AG08396 (cell line): Measurements from ENCODE around the gene DAG1.
A peak's percentile ranks its signal among the peaks of the same experiment; 100 is the strongest.
"Not testable (repeated sequence)": the region's sequence is repeated elsewhere in the genome, so short reads cannot be mapped to it uniquely, and the experiment has no call there.

ENCODE experiments used
- DNase-seq: peaks from one replicate; pipeline ENCODE4 v3.0.0; 2012; ENCODE audit warnings: low spot score, mixed read lengths

Gene DAG1

DNA sequence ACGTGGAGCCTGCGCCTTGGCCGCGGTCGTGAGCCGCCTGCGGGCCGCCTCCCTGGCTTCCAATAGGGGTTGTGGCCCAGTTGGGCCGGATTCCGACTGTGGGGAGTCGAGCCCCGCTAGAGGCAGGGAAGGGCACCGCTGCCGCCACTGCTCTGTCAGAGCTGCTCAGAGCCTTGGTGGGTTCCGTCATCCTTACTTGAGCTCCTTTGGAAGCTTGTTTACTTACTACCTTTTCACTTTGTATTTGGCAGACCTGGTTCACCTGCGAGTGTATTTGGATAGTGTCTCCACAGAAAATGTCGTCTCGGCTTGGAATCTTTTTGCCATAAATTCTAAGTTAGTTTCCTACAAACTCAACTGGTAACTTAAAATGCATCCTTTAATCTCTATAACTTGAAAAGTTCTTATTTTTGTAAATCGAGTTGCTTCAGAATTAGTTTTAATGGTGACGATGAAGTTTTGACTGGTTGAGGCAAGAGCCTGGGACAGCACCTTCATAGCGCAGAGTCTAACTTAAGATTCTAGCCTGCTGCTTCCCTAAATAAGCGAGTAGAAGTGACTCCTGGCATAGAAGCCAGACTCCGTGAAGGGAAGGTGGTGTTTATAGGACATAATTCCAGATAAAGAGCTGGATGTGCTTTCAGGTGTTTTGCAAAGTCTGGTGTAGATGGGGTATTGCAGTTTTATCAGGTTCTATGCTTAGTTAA, 800 bp downstream of the DAG1 start:
- peak; percentile 12 for DNase-seq

DNA sequence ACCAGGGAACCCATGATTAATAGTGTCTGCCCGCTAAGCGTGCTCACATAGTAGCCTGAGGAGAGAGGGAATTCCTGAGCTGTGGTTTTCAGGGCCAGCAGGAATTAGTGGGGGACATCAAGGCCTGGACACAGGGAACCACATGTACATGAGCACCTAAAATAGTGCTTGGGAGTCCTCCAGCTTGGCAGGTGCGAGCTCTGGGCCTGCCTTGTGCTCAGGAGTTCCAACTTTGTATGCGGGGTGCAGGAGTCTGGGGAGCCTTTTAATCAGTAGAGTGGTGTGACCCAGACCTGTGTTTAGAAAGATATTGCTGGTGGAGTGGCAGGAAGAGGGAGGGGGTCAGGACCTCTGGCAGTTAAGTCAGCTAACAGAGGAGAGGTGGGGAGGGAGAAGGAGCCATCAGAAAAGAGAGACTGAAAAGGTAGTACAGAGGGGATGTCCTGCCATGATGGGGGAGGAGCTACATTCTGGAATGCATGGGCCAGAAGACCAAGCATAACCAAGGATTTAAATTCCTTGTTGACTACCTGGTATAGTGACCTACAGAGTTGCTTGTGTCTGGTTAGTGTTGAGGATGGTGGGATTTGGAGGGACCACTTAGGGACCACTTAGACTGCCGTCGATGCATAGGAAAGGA, 1.9 kb downstream of the DAG1 start:
- peak; percentile 4 for DNase-seq

- DNase-seq, result peak; percentile 38
Observed at GRCh38 chr3:49476563-49476962, 6.5 kb downstream of the DAG1 start.

GRCh38 chr3:49482766-49483165, 12.7 kb downstream of the DAG1 start:
- no peak for DNase-seq

DNA sequence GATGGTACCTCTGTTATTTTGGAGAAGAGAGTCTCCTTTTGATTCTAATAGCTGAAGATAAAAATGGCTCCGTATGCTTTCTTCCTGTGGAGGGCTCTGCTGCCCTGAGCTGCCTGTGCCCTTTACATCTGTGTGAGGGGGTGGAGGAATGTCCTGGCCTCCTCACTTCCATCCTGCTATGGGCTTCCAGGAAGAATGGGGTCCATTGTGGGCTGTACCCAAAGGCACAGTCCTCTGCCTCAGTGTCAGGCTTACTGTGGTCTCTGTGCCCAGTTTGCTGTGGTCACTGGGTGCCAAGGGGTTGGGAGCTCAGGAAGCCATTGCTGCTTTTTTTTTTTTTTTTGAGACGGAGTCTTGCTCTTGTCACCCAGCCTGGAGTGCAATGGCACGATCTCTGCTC, 14.4 kb downstream of the DAG1 start:
- DNase-seq, result no peak

DNA sequence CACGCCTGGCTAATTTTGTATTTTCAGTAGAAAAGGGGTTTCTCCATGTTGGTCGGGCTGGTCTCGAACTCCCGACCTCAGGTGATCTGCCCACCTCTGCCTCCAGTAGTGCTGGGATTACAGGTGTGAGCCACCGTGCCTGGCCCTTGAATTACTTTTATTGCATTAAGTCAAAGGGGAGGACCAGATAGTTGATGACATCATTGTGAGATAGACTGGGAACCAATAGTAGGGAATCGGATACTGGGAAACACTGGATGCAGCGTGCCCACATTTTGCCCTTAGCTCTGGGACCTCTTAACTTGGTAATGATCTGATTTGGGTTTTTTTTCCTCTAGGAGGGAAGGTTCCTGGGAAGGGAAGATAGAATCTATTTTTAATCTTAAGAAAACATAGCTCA, 19.2 kb downstream of the DAG1 start:
- DNase-seq, result no peak

- DNase-seq, result no peak
Observed at GRCh38 chr3:49492969-49493368, 22.9 kb downstream of the DAG1 start.

- no peak for DNase-seq
Observed at GRCh38 chr3:49493901-49494300, 23.8 kb downstream of the DAG1 start.

DNA sequence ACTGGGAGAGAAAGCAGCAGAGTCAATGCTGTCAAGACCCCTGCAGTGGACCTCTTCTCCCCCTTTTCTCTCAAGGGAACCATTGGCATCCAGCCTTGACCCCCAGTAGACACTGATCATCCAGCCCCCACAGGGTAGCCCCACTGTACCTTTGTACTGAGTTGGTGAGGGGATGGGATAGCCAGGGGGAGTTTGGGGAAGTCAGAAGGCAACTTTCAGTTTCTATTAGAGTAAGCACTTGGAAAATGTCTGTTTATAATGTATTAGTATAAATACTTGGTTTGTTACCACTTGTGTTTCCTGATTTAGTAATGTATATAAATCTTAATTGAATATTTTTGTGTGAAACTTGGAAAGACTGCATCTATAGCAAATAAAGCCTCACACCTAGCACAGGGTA, 25.0 kb downstream of the DAG1 start:
- DNase-seq, result no peak

- DNase-seq, result not testable (repeated sequence)
Observed at GRCh38 chr3:49496845-49497244, 26.8 kb downstream of the DAG1 start.

DNA sequence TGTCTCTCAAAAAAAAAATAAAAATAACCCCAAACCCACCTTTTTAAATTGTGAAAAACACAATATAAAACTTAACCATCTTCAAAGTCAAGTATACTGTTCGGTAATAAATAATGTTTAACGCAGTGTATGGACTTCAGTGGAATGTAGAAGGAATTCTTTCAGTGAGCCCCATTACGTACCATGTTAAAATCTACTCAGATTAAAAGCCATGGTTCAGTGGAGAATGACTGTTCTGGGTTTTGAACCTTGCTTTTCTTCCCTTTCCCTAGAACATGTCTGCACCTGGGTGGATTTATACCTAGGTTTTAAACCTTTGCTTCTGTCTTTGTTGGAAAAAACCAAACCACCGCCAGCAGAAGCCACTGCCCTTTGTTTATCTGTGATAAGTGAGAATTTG, 27.5 kb downstream of the DAG1 start:
- DNase-seq, result no peak

- DNase-seq, result no peak
Observed at GRCh38 chr3:49498239-49498638, 28.2 kb downstream of the DAG1 start.

DNA sequence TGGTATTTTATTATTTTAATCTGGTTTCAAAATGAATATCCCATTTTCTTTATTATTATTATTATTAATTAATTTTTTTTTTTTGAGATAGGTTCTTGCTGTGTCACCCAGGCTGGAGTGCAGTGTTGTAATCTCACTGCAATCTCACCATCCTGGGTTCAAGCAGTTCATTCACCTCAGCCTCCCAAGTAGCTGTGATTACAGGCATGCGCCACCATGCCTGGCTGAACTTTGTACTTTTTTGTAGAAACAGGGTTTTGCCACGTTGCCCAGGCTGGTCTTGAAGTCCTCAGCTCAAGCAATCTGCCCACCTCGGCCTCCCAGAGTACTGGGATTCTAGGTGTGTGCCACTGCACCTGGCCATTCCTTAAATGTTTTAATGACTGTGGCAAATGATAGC, 28.6 kb downstream of the DAG1 start:
- no peak for DNase-seq

DNA sequence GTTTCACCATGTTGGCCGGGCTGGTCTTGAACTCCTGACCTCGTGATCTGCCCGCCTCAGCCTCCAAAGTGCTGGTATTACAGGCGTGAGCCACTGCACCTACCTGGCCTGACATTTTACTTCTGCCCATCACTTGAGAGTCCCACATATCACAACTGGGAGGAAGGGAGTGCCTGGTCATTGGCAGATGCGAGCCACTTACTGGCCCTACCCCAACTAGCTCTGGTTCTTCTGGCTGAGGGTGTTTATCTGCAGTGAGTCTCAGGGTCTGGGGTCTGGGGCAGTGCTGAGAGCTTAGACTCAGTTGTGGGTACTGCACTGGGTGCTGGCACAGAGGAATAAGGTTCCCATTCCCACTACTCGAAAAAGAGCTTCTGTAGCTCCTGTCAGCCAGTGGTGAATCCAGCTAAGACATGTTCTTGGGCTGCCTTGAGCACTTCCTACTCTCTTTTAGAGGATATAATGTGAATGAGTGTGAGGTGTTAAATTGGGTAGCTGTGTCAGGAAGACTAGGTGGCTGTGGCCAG, 30.2 kb downstream of the DAG1 start:
- peak; percentile 12 for DNase-seq

DNA sequence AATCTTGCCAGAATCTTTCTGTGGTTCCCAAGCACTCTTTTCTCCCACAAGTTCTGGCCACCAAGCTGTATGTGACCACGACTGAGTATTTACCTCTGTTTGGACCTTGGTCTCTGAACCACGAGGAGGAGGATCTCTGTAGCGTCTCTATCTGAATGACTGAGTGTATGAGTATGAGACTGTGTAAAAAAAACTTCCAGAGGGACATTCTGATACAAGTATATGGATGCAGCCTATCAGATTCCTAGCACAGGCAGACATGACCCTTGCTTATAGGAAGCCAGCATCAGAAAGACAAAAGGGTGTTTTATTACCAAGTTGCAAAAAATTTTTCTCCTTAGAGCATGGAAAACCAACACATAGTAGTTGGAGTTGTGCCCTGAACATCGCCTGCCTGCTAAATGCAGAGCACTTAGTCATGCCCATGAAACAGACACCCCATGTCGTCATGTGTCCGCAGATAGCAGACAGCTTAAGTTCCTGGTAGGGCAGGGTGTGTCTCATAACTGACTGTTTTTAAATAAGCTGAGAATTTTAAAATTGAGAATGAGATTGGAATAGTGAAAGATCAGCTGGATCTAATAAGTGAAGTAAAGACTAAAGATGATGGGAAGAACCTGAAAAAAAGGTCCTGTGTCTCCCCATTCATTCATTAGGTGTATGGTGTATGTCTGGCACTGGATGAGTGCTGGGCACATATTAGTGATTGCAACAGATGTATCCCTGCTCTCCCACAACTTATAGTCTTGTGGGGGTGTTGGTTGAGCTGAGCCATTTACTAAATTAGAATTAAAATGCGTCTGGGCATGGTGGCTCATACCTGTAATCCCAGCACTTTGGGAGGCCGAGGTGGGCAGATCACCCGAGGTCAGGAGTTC, 30.9 kb downstream of the DAG1 start:
- DNase-seq, result peak; percentile 88

- DNase-seq, result no peak
Observed at GRCh38 chr3:49501842-49502241, 31.8 kb downstream of the DAG1 start.

DNA sequence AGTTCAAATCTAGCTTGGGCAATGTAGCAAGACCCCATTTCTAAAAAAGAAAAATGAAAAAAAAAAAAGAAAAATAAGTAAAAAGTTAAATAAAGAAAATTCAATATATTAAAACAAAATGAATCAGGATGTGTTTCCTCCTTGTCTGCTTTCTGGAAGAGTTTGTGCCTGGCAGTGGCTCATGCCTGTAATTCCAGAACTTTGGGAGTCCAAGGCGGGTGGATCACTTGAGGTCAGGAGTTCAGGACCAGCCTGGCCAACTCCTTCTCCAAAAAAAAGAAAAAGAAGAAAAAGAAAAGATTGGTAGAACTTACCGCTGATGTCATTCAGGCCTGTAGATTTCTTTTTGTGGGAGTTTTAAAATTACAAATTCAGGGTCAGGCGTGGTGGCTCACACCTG, 36.8 kb downstream of the DAG1 start:
- no peak for DNase-seq

- no peak for DNase-seq
Observed at GRCh38 chr3:49509028-49509561, 39.0 kb downstream of the DAG1 start.

DNA sequence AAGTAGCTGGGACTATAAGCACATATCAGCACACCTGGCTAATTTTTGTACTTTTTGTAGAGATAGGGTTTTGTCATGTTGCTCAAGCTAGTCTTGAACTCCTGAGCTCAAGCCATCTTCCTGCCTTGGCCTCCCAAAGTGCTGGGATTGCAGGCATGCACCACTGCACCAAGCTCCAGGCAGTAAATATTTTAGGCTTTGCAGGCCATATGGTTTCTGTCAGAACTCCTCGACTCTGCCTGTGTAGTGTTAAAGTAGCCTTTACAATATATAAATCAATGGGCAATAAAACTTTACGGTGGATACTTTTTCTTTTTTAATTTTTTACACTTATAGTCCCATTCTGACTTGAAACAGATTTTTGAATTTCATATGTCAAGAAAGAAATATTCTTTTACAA, 41.6 kb downstream of the DAG1 start:
- DNase-seq, result no peak

DNA sequence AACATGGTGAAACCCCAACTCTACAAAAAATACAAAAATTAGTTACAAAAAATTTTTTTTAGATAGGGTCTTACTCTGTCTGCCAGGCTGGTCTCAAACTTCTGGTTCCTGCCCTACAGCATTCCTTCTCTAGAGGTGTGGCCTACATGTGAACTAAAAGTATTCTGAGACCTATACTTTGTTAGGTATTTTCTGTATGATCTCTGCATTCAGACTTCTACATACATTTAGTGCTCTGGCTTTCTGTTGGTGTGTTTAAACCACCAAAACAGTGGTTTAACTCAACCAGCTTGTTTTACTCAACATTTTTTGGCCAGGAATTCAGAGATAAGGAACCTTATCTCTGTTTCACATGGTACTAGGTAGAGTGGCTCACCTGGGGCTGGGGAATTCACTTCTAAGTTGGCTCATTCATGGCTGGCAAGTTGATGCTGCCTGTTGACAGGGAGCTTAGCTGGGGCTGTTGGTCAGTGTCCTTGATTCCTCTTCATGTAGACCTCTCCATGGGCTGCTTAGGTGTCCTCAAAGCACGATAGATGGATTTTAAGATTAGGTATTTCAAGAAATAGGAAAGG, 42.8 kb downstream of the DAG1 start:
- no peak for DNase-seq

- no peak for DNase-seq
Observed at GRCh38 chr3:49513494-49514124, 43.5 kb downstream of the DAG1 start.

GRCh38 chr3:49518016-49518415, 47.9 kb downstream of the DAG1 start:
- DNase-seq, result no peak
